GM12874 (cell line): Measurements from ENCODE around the gene C12orf42.

Experiments
- CTCF ChIP-seq: IDR thresholded peaks from 2 replicates; pipeline ENCODE4 v1.5.1; 2011; ENCODE audit warnings: low read depth, mild to moderate bottlenecking, control low read depth, low read length, moderate library complexity; ENCODE audit not compliant: insufficient read depth

Gene C12orf42

GRCh38 chr12:103327676-103328075 is 168.1 kb downstream of the C12orf42 start:
- TF ChIP-seq CTCF, result no peak

GRCh38 chr12:103326190-103326589 is 169.6 kb downstream of the C12orf42 start:
- TF ChIP-seq CTCF, result no peak

GRCh38 chr12:103318566-103318965 is 177.2 kb downstream of the C12orf42 start:
- TF ChIP-seq CTCF, result no peak

- TF ChIP-seq CTCF, result no peak
These were observed 178.5 kb downstream of the C12orf42 start for GRCh38 chr12:103317220-103317619.

- TF ChIP-seq CTCF, result no peak
These were observed 181.0 kb downstream of the C12orf42 start for GRCh38 chr12:103314786-103315185.

GRCh38 chr12:103313894-103314293 is 181.9 kb downstream of the C12orf42 start:
- no peak for TF ChIP-seq CTCF

- TF ChIP-seq CTCF, result no peak
These were observed 182.9 kb downstream of the C12orf42 start for GRCh38 chr12:103312742-103313354.
